HG02759 (cell line): ENCODE results near the gene PAF1.

Experiments
- ATAC-seq: cut with Tn5 transposase; IDR thresholded peaks from one replicate; pipeline ENCODE4 v1.9.1; 2021; ENCODE audit warnings: mild to moderate bottlenecking, moderate library complexity; ENCODE audit not compliant: unreplicated experiment

The PAF1 gene

DNA sequence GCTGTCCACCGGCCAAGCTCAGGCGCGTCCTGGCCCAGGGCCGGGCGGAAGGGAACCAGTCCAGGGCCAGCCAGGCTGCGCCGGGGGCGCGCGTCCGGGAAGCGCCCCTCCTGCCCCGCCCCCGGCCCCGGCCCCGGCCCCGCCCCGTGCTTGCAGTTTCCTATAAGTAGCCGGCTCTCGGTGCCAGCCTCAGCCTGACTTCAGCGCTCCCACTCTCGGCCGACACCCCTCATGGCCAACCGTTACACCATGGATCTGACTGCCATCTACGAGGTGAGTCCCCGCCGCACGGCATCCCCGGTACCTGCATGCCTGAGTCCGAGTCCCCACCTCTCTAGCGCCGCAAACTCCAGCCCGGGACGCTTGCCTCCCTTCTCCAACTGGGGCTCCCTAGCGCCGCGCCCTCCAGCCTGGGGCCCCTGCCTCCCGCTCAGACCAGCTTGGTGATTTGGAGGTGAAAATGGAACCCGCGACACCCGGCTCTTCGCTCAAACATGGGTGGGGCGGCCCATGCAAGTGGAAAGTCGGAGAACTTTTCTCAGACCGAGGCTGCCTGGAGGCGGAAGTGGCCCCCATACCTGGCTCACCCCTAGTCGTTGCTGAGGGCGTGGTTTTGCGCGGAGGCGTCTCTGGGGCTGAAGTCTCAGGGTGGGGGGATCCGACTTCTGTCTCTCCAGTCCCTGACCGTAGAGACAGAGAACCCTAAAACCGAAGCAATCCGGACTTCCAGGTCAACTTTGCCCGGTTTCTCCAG lies 15.9 kb upstream of the PAF1 start, which contains the start of gene ZFP36:
ZFP36 (plus strand) TSS at position 192 of the 754 bp plus-strand sequence; CDS start at position 250, 58 bp downstream.
- peak; percentile 18 for ATAC-seq

DNA sequence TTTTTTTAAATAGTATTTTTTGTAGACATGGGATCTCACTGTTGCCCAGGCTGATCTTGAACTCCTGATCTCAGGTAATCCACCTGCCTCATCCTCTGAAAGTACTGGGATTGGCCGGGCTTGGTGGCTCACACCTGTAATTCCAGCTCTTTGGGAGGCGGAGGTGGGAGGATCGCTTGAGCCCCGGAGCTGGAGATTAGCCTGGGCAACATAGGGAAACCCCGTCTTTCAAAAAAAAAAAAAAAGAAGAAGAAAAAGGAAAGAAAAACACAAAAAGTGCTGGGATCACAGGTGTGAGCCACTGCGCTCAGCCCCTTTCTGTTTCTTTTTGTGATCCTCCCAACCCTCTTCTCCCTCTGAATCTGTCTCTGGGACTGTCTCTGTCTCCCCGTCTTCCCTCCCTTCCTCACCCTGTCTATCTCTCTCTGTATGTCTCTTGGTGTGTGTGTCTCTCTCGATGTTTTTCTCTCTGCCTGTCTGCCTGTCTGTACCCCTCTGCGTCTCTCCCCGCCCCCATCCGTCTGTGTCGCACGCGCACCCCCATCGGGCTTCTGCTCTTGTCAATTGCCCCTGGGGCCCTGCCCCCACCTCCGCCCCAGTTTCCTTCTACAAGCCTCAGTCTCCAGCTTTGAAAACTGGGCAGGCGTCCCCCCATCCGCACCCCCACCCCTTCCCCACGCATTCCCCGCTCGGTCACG lies 15.2 kb upstream of the PAF1 start:
- ATAC-seq = no peak

DNA sequence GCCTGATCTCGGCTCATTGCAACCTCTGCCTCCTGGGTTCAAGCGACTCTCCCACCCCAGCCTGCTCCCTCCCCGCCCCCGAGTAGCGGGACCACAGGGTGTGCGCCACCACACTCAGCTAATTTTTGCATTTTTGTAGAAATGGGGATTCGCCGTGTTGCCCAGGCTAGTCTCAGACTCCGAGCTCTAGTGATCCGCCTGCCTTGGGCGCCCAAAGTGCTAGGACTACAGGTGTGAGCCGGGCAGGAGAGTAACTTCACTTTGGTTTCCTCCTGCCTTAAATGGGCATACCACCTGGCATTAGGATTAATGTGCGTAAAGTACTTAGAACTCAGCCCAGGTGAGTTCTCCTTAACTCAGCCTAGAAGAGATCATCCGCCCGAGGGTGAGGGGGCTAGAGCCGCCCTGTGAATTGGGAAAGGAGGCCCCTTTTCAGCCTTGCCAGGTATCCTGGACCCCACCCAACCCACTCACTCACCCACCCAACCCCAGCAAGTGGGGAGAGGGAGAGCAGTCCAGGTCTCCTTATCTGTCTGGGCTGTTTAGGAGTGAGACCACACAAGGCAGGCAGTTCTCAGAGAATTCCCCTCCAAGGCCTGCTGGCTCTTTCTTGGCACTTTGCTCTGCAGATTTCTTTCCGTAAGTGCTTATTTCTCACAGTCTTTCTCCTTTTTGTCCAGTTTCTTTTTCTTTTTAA lies 14.5 kb upstream of the PAF1 start:
- ATAC-seq = no peak

DNA sequence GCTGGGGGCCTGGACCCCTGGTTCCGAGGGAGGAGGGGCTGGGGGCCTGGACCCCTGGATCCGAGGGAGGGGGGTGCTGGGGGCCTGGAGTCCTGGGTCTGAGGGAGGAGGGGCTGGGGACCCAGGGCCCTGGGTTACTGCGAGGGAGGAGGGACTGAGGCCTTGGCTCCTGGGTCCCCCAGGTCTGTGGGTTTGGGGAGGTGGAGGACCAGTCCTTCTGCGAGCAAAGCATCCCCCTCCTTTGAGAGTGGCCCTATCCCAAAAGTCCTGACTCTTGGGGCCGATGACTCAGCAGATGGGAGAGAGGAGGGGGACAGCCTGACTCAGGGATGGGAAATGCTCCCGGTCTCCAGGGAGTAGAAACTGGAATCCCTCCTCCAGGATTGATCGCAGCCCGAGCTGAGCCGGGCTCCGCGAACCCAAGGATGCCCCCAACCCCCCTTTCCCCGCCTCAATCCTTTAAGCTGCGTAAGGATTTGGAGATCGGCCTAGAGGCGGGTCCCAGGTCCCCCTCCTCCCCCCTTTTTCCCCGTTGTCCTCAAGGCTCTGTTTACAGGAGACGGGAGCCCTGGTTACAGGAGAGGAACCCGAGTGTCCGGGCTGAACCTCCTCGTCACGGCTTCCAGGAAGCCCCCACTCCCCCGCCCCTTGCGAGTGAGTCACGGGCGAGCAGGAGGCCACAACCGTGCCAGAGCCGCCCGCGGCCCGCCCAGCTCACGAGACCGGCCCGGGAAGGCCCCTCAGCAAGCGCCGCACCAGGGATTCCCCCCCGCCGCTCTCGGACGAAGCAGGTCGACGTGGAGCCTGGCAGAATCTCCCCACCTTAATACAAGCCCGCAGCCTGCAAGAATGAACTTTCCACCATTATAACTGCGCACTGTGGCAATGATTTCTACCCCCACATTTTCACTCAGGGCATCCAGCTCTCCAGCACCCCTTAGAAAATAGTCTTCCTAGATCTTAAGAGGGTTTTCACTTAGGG lies 12.7 kb upstream of the PAF1 start:
- peak; percentile 23 for ATAC-seq

DNA sequence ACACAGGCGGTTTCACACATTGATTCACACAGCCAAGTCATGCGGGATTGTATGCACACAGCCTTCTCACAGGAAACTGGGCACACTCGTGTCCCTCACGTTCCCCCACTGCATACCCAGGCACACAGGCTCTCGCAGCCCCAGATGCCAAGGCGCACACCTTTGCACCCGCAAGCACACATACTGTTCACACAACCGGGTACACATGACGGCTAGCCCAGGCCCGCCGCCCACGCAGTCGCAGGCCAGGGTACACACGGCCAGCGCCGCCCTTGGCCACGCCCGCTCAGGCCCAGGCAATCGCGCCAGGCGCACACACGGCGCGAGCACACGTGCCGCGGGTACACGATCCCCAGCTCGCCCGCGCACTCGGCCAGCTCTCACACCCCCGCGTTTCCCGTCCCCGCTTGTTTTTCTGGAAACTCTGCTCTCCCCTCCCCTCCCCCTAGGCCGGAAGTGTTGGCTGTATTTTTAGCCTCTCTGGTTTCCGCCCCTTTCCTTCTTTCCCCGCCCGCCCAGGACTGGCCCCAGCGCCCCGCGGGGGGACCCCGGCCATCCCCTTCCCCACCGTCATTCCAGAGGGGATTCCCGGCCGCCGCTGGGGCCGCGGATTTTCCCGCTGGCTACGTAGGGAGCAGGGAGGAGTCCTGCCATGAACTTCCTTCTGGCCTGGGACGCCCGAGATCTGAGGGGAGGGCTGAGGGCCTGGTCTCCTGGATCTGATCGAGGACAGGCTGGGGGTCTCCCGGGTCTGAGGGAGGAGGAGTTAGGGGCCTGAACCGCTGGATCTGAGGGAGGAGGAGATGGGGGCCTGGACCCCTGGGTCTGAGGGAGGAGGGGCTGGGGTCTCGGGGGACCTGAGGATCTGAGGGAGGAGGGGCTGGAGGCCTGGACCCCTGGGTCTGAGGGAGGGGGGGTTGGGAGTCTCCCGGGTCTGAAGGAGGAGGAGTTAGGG lies 11.7 kb upstream of the PAF1 start:
- ATAC-seq = no peak

DNA sequence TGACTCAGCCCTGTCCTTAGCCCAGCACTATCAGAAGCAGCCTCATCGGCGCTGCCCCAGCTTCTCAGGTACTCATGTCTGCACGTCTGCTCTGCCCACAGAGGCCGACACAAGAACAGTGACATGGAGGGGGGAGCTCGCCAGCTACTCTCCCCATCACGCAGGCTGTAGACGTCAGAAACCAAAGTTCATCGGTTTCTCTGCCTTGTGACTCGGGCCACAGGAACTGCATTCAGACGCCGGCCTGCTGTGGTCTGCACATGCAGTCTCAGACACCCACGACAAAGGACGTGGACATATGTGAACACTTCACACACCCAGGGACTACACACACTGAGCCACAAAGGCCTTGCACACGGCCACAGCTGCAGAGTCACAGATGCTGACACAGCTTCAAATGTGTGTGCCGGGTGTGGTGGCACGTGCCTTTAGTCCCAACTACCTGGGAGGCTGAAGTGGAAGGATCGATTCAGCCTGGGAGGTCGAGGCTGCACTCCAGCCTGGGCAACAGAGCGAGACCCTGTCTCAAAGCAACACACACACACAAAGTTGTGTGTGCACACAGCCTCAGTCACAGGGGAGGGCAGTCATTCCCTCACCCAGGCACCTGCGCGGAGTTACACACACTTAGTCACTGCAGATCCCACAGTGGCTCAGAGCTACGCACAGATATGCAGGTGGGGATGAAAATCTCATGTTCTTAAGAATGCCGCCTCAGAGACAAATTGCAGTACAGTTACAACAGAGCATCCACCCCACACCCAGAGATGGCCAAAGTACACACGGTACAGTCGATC lies 10.8 kb upstream of the PAF1 start:
- no peak for ATAC-seq

DNA sequence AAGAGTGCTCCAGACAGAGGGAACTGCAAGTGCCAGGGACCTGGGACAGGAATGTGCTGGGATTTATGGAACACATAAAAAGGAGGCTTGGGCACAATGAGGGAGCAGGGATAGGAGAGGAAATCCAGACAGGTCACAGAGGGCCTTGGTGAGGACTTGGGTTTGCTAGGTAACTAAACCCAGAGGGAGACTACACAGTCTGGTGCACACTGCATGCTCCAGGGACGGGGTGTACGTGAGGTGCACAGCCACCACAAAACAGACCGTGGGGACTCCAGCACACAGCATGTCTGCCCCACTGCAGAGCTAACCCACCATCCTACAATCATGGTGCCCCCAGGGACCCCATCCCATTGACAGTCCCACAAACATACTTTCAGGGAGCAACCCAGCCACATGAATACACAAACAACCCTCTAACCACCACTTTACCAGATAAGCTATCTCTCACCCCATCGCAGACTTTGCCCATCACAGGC lies 10.2 kb upstream of the PAF1 start:
- no peak for ATAC-seq

DNA sequence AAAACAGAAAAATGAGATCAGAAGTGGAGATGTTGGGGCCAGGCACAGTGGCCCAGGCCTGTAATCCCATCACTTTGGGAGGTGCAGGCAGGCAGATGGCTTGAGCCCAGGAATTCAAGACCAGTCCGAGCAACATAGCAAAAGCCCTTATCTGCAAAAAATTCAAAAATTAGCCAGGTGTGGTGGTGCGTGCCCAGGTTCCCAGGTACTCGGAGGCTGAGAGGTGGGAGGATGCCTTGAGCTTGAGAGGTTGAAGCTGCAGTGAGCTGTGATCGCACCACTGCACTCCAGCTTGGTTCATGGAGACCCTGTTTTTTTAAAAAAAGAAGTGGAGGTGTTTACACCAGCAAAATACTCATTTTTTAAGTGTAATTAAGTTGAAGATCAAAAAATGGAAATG lies 9.2 kb upstream of the PAF1 start:
- ATAC-seq = no peak

DNA sequence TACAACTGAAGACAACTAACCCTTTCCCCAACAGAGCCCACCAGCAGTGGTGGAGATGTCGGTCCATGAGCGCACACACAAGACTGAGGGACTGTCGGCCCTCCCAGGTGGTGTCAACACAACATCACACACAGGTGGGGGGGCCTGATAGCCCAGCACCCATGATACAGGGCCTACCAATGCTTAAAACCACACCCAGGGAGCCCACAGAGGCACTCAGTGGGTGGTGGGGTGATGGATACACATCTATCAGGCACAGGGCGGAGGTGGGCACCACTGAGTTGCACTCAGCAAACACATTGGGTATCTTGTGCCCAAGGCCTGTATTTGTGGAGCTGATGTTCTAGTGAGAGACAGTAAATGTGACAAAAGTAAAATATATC lies 8.8 kb upstream of the PAF1 start:
- no peak for ATAC-seq

DNA sequence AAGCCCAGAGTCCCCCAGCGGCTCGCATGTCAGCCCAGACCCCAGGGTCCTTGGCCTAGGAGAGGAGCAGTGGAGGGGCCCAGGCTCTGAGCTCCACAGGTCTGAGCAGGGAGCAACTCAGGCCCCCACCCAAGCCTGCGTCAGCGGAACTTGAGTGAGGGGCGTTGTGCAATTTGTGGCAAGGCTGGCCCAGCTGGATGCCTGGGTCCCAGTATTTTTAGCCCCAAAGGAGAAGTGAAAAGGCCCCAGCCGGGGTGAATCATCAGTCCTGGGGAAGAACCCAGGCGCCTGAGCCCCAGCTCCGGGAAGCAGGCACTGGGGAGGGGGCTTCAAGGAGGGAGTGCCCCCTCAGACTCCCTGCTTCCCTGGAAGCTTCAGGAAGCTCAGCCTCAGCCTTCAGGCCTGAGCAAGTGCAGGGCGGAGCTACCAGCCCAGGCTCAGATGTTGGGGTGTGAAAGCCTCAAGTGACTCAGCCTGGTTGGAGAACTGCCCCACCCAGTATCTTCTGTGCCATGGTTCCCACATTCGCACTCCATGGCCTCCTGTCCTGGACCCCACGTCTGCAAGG lies 7.5 kb upstream of the PAF1 start:
- no peak for ATAC-seq

DNA sequence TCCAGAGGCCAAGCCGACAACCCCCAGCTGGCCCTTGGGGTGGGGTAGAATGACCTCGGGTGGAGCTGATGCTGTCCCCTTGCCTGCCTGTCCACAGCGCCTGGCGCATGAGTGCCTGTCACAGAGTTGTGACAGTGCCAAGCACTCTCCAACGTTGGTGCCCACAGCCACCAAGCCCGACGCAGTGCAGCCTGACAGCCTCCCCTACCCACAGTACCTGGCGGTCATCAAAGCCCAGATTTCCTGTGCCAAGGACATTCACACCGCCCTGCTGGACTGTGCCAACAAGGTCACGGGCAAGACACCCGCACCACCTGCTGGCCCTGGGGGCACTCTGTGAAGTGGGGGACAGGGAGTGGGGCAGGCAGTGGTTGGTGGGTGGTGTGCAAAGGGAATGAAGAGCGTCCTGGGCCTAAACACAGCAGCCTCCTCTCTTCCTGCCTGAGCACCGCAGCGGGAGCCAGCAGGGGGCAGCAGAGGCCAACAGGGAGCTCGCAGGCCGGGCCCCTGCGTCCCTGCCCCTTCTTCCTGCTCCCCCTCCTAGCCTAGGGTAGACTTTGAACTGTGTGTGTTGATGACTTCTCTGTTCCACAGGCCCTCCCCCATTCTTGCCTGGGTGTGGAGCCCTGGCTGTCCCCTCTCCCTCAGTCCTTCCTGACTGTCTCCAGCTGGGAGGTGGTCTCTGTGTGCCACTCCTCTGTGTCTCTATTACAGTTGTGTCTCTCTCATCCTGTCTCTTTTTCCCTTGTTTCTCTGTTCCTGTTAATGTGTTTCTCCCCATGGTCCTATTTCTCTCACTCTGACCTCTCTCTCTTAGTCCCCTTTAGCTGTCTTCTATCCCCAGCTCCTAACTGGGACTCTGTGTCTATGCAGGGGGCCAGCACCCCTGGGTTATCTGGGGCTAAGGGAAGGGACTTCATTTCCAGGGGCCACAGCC lies 6.7 kb upstream of the PAF1 start:
- ATAC-seq = peak; percentile 58

DNA sequence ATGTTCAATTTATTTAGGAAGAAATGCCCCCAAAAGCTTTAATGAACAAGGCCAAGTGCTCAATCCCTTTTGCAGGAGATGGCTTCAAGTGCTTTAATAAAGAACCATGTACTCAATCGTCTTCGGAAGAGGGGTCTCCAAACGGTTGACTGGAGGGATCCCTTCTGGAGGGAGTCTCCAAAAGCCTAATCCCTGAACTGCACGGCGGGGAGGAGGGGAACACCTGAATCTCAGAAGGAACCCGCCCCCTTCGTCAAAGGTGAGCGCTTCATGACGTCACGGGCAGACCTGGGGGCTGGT lies 505 bp downstream of the PAF1 start:
- ATAC-seq = no peak

DNA sequence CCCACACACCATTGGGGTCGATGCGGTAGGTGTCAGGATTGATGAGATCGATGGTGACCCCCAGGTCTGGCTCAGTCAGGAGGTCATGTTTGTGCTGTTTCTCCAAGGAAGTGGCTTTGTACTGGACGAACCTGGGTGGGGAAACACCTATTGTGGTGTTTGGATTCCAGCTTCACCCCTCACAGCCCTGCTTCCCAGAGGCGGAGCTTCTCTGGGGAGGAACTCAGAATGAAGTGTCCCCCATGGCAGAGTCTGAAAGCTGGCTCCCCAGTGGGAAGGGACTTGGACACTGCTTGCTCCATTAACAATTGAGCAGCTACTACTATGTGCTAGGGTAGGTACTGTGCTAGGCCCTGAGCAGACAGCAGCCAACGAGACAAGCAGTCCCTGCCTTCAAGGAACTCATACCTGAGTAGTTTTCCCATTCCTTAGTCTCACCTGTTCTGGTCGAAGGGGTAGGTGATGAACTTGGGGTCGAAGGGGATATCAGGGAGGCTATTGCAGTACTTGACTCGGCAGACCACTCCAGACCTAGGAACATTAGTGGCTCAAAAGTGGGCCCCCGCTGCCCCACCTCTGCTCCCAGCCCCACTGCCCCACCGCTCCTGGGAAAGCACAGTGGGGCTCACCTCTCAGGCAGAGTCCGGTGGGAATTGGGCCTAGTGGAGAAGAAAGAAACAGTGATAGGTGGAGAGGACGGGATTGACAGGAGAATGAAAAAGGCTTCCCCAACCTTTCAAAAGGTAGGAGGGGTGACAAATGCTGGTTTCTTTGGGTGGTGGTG lies 1.1 kb downstream of the PAF1 start:
- ATAC-seq = no peak

DNA sequence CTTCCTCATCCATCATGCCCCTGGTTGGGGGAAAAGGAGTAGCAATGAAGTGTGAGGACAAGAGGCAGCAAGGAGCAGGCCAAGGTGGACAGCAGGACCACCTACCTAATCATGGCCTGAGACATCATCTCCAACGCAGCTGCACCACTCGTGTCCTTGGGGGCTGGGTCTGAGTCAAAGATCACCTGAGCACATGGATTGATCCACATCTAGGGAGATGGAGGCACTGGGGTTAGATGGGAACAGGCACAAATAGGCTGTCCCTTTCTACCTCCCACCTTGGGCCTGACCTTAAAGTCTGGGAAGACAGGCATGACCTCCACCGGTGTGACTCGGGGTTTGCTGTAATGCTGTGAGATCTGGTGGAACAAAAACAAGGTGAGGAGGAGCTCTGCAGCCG lies 2.2 kb downstream of the PAF1 start:
- ATAC-seq = no peak

DNA sequence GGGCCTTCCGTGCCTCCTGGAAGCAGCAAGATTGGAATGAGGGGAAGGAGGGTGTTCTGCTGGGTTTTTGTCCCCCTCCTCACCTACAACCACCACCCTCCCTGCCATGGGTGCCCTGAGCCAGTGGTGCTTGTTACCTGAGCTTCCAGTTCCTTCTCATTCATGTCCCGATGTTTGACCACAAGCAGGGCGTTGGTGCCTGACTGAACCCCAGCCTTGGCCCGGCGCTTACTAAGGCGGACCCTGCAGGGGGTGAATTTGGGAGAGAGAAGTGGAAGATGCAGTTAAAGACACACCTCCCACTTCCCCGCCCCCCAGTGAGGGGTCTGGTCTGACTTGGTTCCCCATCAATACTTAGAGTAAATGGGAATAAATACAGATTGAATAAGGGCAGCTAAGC lies 4.3 kb downstream of the PAF1 start:
- ATAC-seq = no peak

DNA sequence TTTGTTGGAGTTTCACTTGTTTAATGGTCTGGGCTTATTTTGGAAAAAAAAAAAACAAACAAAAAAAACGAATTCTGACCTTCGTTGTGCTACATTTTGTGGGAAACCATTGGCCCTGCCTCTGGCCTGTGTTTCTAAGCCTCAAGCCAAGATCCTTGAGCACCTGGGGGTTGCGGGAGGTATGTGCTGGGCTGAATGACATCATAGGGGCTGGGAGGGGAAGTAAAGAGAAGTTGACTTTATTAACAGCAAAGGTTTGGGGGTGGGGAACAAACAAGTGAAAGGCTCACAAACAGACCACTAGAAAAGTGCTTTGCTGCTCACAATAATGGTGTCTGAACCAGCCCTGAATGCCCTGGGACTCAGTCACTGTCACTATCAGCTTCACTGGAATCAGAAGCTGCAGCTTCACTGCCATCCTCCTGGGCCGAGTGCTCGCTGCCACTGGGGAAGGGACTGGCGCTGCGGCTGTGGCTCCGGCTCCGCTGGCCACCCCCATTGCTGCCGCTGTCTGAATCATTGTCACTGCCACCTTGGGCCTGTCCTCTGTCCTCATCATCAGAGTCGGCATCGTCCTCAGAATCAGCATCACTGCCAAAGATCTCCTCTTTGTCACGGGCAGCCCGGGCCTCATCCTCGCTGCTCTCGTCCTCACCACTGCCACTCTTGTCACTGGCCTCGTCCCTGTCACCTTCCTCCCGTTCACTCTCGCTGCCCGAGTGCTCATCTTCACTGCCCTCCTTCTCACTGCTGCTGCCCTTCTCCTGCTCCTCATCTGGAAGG lies 5.1 kb downstream of the PAF1 start:
- ATAC-seq = no peak
